Sigmoid colon (tissue), 7 donors: Measurements from ENCODE around the gene EGR2. TPM values are rescaled to one million over a fixed set of nuclear protein-coding genes. Genes with fewer than 3 reads are reported as not detected.

Experiments used
- DNase-seq: peaks from one replicate; pipeline ENCODE4 v3.0.0-alpha.2; 2019
- H3K27ac ChIP-seq, 4 donors: fragments of 200-600 bp; sonication (generic); one replicate each; pipeline ENCODE4 v1.5.1; 2016 to 2019; ENCODE audit warnings: mild to moderate bottlenecking in 1 of 4
- H3K27me3 ChIP-seq, 3 donors: fragments of 200-600 bp; sonication (generic); one replicate each; pipeline ENCODE4 v1.5.1; 2019; ENCODE audit warnings: mild to moderate bottlenecking in 1 of 3
- H3K36me3 ChIP-seq, 4 donors: fragments of 200-600 bp; sonication (generic); one replicate each; pipeline ENCODE4 v1.5.1; 2016 to 2019
- H3K4me1 ChIP-seq, 4 donors: fragments of 200-600 bp; sonication (generic); one replicate each; pipeline ENCODE4 v1.5.1; 2017 to 2019
- H3K4me3 ChIP-seq, 4 donors: fragments of 200-600 bp; sonication (generic); one replicate each; pipeline ENCODE4 v1.5.1; 2017 to 2019; ENCODE audit warnings: mild to moderate bottlenecking in 2 of 4, moderate library complexity in 1 of 4
- H3K9me3 ChIP-seq, 4 donors: fragments of 200-600 bp in 3 of 4; sonication (generic) in 3 of 4; one replicate each; pipeline versions ENCODE4 v1.5.1 to v1.6.1; 2013 to 2019
- CTCF ChIP-seq, 4 experiments: fragments of 450-650 bp in 3 of 4; fragments of 200-600 bp in 1 of 4; IDR thresholded peaks; one replicate each; pipeline ENCODE4 v1.5.1; 2016 to 2019; ENCODE audit warnings: antibody characterized with exemption in 4 of 4, mild to moderate bottlenecking in 3 of 4, moderate library complexity in 2 of 4
- EP300 ChIP-seq, 4 donors: sonication (generic); formaldehyde crosslinking; IDR thresholded peaks; one replicate each; pipeline ENCODE4 v1.6.1; 2017; ENCODE audit warnings: antibody characterized with exemption in 4 of 4
- POLR2A ChIP-seq, 2 donors: fragments of 450-650 bp; IDR thresholded peaks; one replicate each; pipeline ENCODE4 v1.6.1; 2016; ENCODE audit warnings: antibody characterized with exemption in 2 of 2, mild to moderate bottlenecking in 2 of 2, moderate library complexity in 2 of 2
- POLR2AphosphoS5 ChIP-seq, 4 donors: sonication (generic); formaldehyde crosslinking; IDR thresholded peaks; one replicate each; pipeline ENCODE4 v1.6.1; 2017; ENCODE audit warnings: antibody characterized with exemption in 4 of 4
- WGBS, 2 donors: extraction: QIAGEN DNeasy Blood & Tissue Kit; methylation state at CpG; one replicate each; pipeline ENCODE4 v1.1.7; 2013; 5-methylcytosine and 5-hydroxymethylcytosine counted together
- intact Hi-C: fragments of 100-400 bp; cut with DNase I; formaldehyde crosslinking; loops from one replicate; pipeline ENCODE4 v1.15.1; 2023
- polyA plus RNA-seq, 3 donors: library from polyadenylated mRNA; stranded (reverse); fragments of 200-250 nt; gene quantifications; one replicate each; pipeline ENCODE4 v1.2.3, GENCODE V29; 2013
- total RNA-seq, 4 donors: library from RNA; depleted of rRNA; stranded (reverse); fragments of >200 nt; gene quantifications; one replicate each; pipeline ENCODE4 v1.1.0, GENCODE V29; 2016
- donor health status: healthy with polysubstance abuse.
- donor health status: Bipolar disorder and iron deficiency.
- donor health status: healthy.

The EGR2 gene
- total and polyA plus RNA-seq, 7 donors: 0.23 to 3.4 (median 1.8) TPM

GRCh38 chr10:62806251-62806650, 9.9 kb downstream of the EGR2 start:
- intact Hi-C loops: loop anchor here (10.0 kb wide), 2 partner anchors 829 to 919 kb away; no protein-coding TSS in a partner anchor
- WGBS, 2 donors: 6 to 25% methylated on average over 1 of the region's 1 CpG
- no peak for TF ChIP-seq EP300 (IDR thresholded peaks at IDR 0.05)
- TF ChIP-seq CTCF (IDR thresholded peaks at IDR 0.05): no peak
- no peak for TF ChIP-seq POLR2AphosphoS5 (IDR thresholded peaks at IDR 0.05)
- TF ChIP-seq POLR2A (IDR thresholded peaks at IDR 0.05): no peak
- Histone ChIP-seq H3K4me1 (peaks cover 0 to 40% (median 38%) of the 10 kb centered on the region in 4 donors), H3K27ac (peak overlapping the region; percentile 91 to 95 (median 94)), H3K27me3 (no peaks in the 10 kb centered on the region), H3K36me3 (peaks cover 0 to 8% (median 0%) of the 10 kb centered on the region in 4 donors), H3K9me3 (no peaks in the 10 kb centered on the region), H3K4me3 (peak overlapping the region in 3 of 4 donors; percentile 78 to 85 (median 78))
- DNase-seq: no peak

- H3K27me3 ChIP-seq: no peaks in the 10 kb centered on the region
- intact Hi-C loops: loop anchor here (2.0 to 10.0 kb wide), 3 partner anchors 13 to 919 kb away; no protein-coding TSS in a partner anchor
- peak overlapping the region; percentile 91 to 95 (median 94) for H3K27ac ChIP-seq
- peaks cover 0 to 7% (median 0%) of the 10 kb centered on the region in 4 donors for H3K36me3 ChIP-seq
- H3K4me3 ChIP-seq: peak overlapping the region; percentile 78 to 85 (median 78)
- no peaks in the 10 kb centered on the region for H3K9me3 ChIP-seq
- TF ChIP-seq POLR2A (IDR thresholded peaks at IDR 0.05): no peak
- WGBS, 2 donors: 1 to 4% methylated on average over 77 of the region's 77 CpGs
- DNase-seq: peak; percentile 70
- H3K4me1 ChIP-seq: peaks cover 0 to 40% (median 38%) of the 10 kb centered on the region in 4 donors
Measured at GRCh38 chr10:62805231-62806099, 10.7 kb downstream of the EGR2 start.

- 0% methylated on average over 87 of the region's 87 CpGs for WGBS, 2 donors
- peak; percentile 93 for DNase-seq
- TF ChIP-seq POLR2AphosphoS5 (IDR thresholded peaks at IDR 0.05) (peak; percentile 62 to 87 (median 85)), POLR2A (IDR thresholded peaks at IDR 0.05) (peak; percentile 6 to 31), EP300 (IDR thresholded peaks at IDR 0.05) (peak in 1 of 4 donors; percentile 38), CTCF (IDR thresholded peaks at IDR 0.05) (no peak)
Measured at GRCh38 chr10:62804356-62805230, 11.6 kb downstream of the EGR2 start, which contains the start of gene ADO. Gene ADO (plus strand): TSS chr10:62804720. CDS start chr10:62805060, 340 bp downstream.

GRCh38 chr10:62803724-62804355, 12.3 kb downstream of the EGR2 start:
- H3K9me3 ChIP-seq: no peaks in the 10 kb centered on the region
- no peak for DNase-seq
- WGBS, 2 donors: 44 to 57% methylated on average over 11 of the region's 11 CpGs
- TF ChIP-seq EP300 (IDR thresholded peaks at IDR 0.05) (no peak), POLR2A (IDR thresholded peaks at IDR 0.05) (no peak)
- H3K27ac ChIP-seq: peak overlapping the region; percentile 91 to 95 (median 94)
- H3K27me3 ChIP-seq: no peaks in the 10 kb centered on the region
- H3K4me3 ChIP-seq: peak overlapping the region; percentile 78 to 85 (median 78)
- intact Hi-C loops: loop anchor here (2.0 to 10.0 kb wide), 6 partner anchors 15 to 921 kb away; partner anchors contain the start of gene NRBF2
- H3K4me1 ChIP-seq: peaks cover 0 to 40% (median 37%) of the 10 kb centered on the region in 4 donors
- H3K36me3 ChIP-seq: no peaks in the 10 kb centered on the region

More at GRCh38 chr10:62804356-62805230, 11.6 kb downstream of the EGR2 start, which contains the start of gene ADO:
- H3K4me1 ChIP-seq: peaks cover 0 to 40% (median 38%) of the 10 kb centered on the region in 4 donors
- H3K27ac ChIP-seq: peak within 1 kb of the TSS; percentile 91 to 95 (median 94)
- H3K36me3 ChIP-seq: no peaks in the 10 kb centered on the region
- H3K27me3 ChIP-seq: no peaks in the 10 kb centered on the region
- no peaks in the 10 kb centered on the region for H3K9me3 ChIP-seq
- intact Hi-C loops: loop anchor here (2.0 to 10.0 kb wide), 6 partner anchors 14 to 920 kb away; partner anchors contain the start of gene NRBF2
- peak within 1 kb of the TSS; percentile 78 to 85 (median 78) for H3K4me3 ChIP-seq

GRCh38 chr10:62801871-62802270, 14.3 kb downstream of the EGR2 start:
- intact Hi-C loops: loop anchor here (5.0 to 10.0 kb wide), 5 partner anchors 330 to 923 kb away; partner anchors contain the start of gene NRBF2
- TF ChIP-seq POLR2A (IDR thresholded peaks at IDR 0.05) (no peak), EP300 (IDR thresholded peaks at IDR 0.05) (no peak), CTCF (IDR thresholded peaks at IDR 0.05) (no peak), POLR2AphosphoS5 (IDR thresholded peaks at IDR 0.05) (no peak)
- 82 to 92% methylated on average over 3 of the region's 3 CpGs for WGBS, 2 donors

More at GRCh38 chr10:62801871-62802270, 14.3 kb downstream of the EGR2 start:
- Histone ChIP-seq H3K36me3 (no peaks in the 10 kb centered on the region), H3K27me3 (no peaks in the 10 kb centered on the region), H3K4me1 (peaks cover 0 to 23% (median 19%) of the 10 kb centered on the region in 4 donors), H3K4me3 (no peak overlapping the region), H3K9me3 (no peaks in the 10 kb centered on the region), H3K27ac (no peak overlapping the region)
- no peak for DNase-seq
